CD4-positive, alpha-beta memory T cell (primary cell): ENCODE measurements around the gene KANK4. TPM values are rescaled to one million over a fixed set of nuclear protein-coding genes. Genes with fewer than 3 reads are reported as not detected.

Experiments
- polyA plus RNA-seq, 2 donors: library from polyadenylated mRNA; unstranded; fragments of 300-500 nt; fragmentation: Illumina TruSeq; gene quantifications; one replicate each; pipeline ENCODE4 v1.2.3, GENCODE V29; 2021
- total RNA-seq, 2 experiments: library from RNA; stranded (reverse); gene quantifications; one replicate each; pipeline ENCODE4 v1.2.3, GENCODE V29; 2021

Gene KANK4
- total and polyA plus RNA-seq, 4 experiments from 2014 or later, result not detected

Other genes starting within 250 kb of the KANK4 start
- not detected for gene L1TD1, start 124.6 kb downstream of the KANK4 start, total RNA-seq
- gene L1TD1, start 124.6 kb downstream of the KANK4 start, polyA plus RNA-seq, result not detected
- 10 to 100 TPM; 46.3 to 50.0 TPM for gene USP1, start 117.6 kb upstream of the KANK4 start, total RNA-seq
- gene USP1, start 117.6 kb upstream of the KANK4 start, polyA plus RNA-seq, result 10 to 100 TPM; 30.2 to 34.8 TPM